ENCODE data around the gene SUN5.

SUN5 gene

DNA sequence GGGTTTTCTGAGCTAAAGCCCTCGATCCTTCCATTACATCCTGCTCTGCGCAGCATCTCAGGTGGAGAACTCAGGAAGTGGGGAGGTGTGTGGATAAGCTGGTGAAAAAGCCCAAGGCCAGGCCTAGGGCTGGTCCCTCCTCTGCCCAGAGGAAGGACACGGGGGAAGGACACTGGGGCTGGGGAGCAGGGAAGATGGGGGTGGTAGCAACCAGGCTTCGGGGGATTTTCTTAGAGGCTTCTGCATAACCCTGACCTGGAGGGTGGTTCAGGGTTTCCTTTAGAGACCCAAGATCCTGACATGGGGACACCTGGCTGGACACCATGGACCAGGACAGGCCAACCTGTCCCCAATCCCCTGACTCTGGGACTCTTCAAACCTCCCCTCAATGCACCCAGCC is 37.9 kb downstream of the SUN5 start:
- Histone ChIP-seq H4K20me1 (ENCODE audit: control insufficient read depth, insufficient read depth, low read depth, low read length) (no peaks in the 10 kb centered on the region), H3K4me2 (ENCODE audit: low read length) (no peak overlapping the region), H3K36me3 (ENCODE audit: control insufficient read depth, low read length) (no peaks in the 10 kb centered on the region), H3K79me2 (ENCODE audit: control insufficient read depth, low read length) (no peaks in the 10 kb centered on the region), H3K9me3 (ENCODE audit: control insufficient read depth, insufficient read depth, low read length) (peaks cover under 1% of the 10 kb centered on the region; the same call in 1 of the 2 replicates), H3F3A (ENCODE audit: control insufficient read depth, insufficient read depth) (no peaks in the 10 kb centered on the region), H3K4me3 (ENCODE audit: low read length) (no peak overlapping the region), H3K9me2 (replicated peaks; ENCODE audit: control insufficient read depth, low read length) (no peaks in the 10 kb centered on the region), H3K4me1 (ENCODE audit: control insufficient read depth, low read length) (peaks cover 8% of the 10 kb centered on the region), H3K27ac (ENCODE audit: low read depth, low read length) (no peak overlapping the region), H3K27me3 (ENCODE audit: control insufficient read depth, low read length) (no peaks in the 10 kb centered on the region)
- no peak for TF ChIP-seq EZH2phosphoT487 (IDR thresholded peaks at IDR 0.05; ENCODE audit: borderline replicate concordance, low read length)
- TF ChIP-seq, protein P1, sequence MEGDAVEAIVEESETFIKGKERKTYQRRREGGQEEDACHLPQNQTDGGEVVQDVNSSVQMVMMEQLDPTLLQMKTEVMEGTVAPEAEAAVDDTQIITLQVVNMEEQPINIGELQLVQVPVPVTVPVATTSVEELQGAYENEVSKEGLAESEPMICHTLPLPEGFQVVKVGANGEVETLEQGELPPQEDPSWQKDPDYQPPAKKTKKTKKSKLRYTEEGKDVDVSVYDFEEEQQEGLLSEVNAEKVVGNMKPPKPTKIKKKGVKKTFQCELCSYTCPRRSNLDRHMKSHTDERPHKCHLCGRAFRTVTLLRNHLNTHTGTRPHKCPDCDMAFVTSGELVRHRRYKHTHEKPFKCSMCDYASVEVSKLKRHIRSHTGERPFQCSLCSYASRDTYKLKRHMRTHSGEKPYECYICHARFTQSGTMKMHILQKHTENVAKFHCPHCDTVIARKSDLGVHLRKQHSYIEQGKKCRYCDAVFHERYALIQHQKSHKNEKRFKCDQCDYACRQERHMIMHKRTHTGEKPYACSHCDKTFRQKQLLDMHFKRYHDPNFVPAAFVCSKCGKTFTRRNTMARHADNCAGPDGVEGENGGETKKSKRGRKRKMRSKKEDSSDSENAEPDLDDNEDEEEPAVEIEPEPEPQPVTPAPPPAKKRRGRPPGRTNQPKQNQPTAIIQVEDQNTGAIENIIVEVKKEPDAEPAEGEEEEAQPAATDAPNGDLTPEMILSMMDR (IDR thresholded peaks at IDR 0.05; ENCODE audit: low read depth, low read length, poor library complexity, severe bottlenecking): no peak

DNA sequence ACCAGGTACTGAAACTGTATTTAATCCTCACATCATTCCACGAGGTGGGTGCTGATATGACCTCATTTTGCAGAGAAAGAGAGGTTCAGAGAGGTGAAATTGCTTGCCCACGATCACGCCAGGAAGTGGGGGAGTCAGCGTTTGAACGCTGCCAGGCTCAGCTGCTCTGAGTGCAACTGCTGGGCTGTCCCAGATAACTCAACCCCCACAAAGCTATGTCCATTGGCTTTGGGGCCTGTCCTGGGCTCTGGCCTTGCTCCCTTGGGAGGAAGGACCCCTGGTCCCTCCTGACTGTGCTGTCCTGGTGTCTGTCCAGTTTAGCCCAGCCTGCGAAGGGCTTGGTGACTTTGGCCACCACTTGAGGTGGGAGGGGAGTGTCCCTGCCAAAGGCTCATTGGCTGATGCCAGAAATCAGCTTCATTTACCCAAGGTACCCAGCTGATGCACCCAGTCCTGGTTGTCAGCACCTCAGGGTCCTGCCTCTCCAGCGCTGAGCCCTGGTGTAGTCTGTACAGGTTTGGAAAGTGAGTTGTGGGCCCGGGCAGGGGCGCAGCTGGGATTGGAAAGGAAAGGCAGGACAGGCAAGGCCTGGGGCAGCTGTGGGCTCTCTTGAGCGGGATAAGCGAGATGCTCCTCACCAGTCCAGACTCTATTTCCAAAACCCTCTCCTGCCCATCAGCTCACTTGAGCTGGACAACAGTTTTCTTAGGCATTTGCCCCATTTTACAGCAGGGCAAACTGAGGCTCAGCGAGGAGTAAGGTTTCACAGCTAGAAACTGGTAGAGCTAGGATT is 38.5 kb downstream of the SUN5 start:
- Histone ChIP-seq H4K20me1 (ENCODE audit: control insufficient read depth, insufficient read depth, low read depth, low read length) (no peaks in the 10 kb centered on the region), H3K79me2 (ENCODE audit: control insufficient read depth, low read length) (no peaks in the 10 kb centered on the region), H3K36me3 (ENCODE audit: control insufficient read depth, low read length) (no peaks in the 10 kb centered on the region), H3K4me1 (ENCODE audit: control insufficient read depth, low read length) (peaks cover 2% of the 10 kb centered on the region), H3K27me3 (ENCODE audit: control insufficient read depth, low read length) (no peaks in the 10 kb centered on the region), H3K4me3 (ENCODE audit: low read length) (no peak overlapping the region), H3K9me2 (replicated peaks; ENCODE audit: control insufficient read depth, low read length) (no peaks in the 10 kb centered on the region), H3F3A (ENCODE audit: control insufficient read depth, insufficient read depth) (no peaks in the 10 kb centered on the region), H3K4me2 (ENCODE audit: low read length) (no peak overlapping the region), H3K9me3 (ENCODE audit: control insufficient read depth, insufficient read depth, low read length) (no peaks in the 10 kb centered on the region), H3K27ac (ENCODE audit: low read depth, low read length) (no peak overlapping the region)
- TF ChIP-seq, protein P1 (IDR thresholded peaks at IDR 0.05; ENCODE audit: low read depth, low read length, poor library complexity, severe bottlenecking): no peak
- TF ChIP-seq EZH2phosphoT487 (IDR thresholded peaks at IDR 0.05; ENCODE audit: borderline replicate concordance, low read length): no peak

DNA sequence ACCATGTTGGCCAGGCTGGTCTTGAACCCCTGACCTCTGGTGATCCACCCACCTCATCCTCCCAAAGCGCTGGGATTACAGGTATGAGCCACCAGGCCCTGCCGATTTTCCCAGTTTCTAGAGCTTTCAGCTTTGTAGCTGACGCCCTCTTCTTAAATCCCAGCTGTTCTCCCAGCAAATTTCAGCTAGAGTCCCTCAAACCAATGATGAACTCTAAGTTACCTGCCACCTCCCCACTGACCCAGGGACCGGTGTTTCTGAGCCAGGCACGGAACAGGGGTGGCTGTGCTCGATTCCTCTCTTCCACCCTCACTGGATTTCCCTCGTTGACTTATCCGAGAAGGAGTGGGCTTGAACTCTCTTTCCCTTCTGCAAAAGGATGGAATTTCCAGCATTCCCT is 39.1 kb downstream of the SUN5 start:
- Histone ChIP-seq H3K27me3 (ENCODE audit: control insufficient read depth, low read length) (no peaks in the 10 kb centered on the region), H3K4me1 (ENCODE audit: control insufficient read depth, low read length) (no peaks in the 10 kb centered on the region), H3K9me2 (replicated peaks; ENCODE audit: control insufficient read depth, low read length) (no peaks in the 10 kb centered on the region), H4K20me1 (ENCODE audit: control insufficient read depth, insufficient read depth, low read depth, low read length) (no peaks in the 10 kb centered on the region), H3K4me2 (ENCODE audit: low read length) (no peak overlapping the region), H3K36me3 (ENCODE audit: control insufficient read depth, low read length) (no peaks in the 10 kb centered on the region), H3K27ac (ENCODE audit: low read depth, low read length) (no peak overlapping the region), H3F3A (ENCODE audit: control insufficient read depth, insufficient read depth) (no peaks in the 10 kb centered on the region), H3K4me3 (ENCODE audit: low read length) (no peak overlapping the region), H3K79me2 (ENCODE audit: control insufficient read depth, low read length) (no peaks in the 10 kb centered on the region), H3K9me3 (ENCODE audit: control insufficient read depth, insufficient read depth, low read length) (no peaks in the 10 kb centered on the region)
- no peak for TF ChIP-seq EZH2phosphoT487 (IDR thresholded peaks at IDR 0.05; ENCODE audit: borderline replicate concordance, low read length)
- TF ChIP-seq, protein P1 (IDR thresholded peaks at IDR 0.05; ENCODE audit: low read depth, low read length, poor library complexity, severe bottlenecking): no peak

All from DOHH2 (cell line).